Measurements from ENCODE around the gene KLF7. TPM values are rescaled to one million over a fixed set of nuclear protein-coding genes. Genes with fewer than 3 reads are reported as not detected.

The KLF7 gene
- total RNA-seq, 1 donor from 2014 or later = 35.8 TPM

GRCh38 chr2:207163756-207164005 lies 2.1 kb downstream of the KLF7 start:
- ChIA-PET POLR2A (interaction anchor here (1.6 to 7.7 kb wide), 6 partner anchors 8 to 366 kb away, joined by 9 to 202 read pairs (median 44); partner anchors contain the start of gene CREB1), CTCF (interaction anchor here (1.2 kb wide), 1 partner anchor 22 kb away, joined by 3 read pairs; no protein-coding TSS in a partner anchor)
- intact Hi-C loops (cut with micrococcal nuclease) = loop anchor here (10.0 kb wide), 2 partner anchors 1079 to 1459 kb away; partner anchors contain the start of gene INO80D
- H3K36me3 Mint-ChIP-seq (ENCODE audit: low read depth) = peaks cover 18% of the 10 kb centered on the region
- ATAC-seq (ENCODE audit: low read depth) (no peak), DNase-seq (no peak)
- peak overlapping the region; percentile 95 for H3K4me3 Mint-ChIP-seq
- peak overlapping the region; percentile 95 for H3K27ac Mint-ChIP-seq
- H3K27me3 Mint-ChIP-seq = no peaks in the 10 kb centered on the region
- TF ChIP-seq CTCF (IDR thresholded peaks at IDR 0.05) = no peak
- no peaks in the 10 kb centered on the region for H3K9me3 Mint-ChIP-seq
- H3K4me1 Mint-ChIP-seq = peaks cover 63% of the 10 kb centered on the region

GRCh38 chr2:207163053-207163755 lies 2.5 kb downstream of the KLF7 start:
- ChIA-PET POLR2A (interaction anchor here (4.1 to 7.7 kb wide), 3 partner anchors 8 to 20 kb away, joined by 35 to 202 read pairs (median 63); no protein-coding TSS in a partner anchor), CTCF (interaction anchor here (1.2 kb wide), 1 partner anchor 15 kb away, joined by 3 read pairs; no protein-coding TSS in a partner anchor)
- H3K4me3 Mint-ChIP-seq = peak overlapping the region; percentile 95
- H3K9me3 Mint-ChIP-seq = no peaks in the 10 kb centered on the region
- no peak for ATAC-seq (ENCODE audit: low read depth)
- peak overlapping the region; percentile 95 for H3K27ac Mint-ChIP-seq
- H3K36me3 Mint-ChIP-seq (ENCODE audit: low read depth) = peaks cover 18% of the 10 kb centered on the region
- H3K27me3 Mint-ChIP-seq = no peaks in the 10 kb centered on the region
- TF ChIP-seq CTCF (IDR thresholded peaks at IDR 0.05) = no peak
- DNase-seq = no peak
- intact Hi-C loops (cut with micrococcal nuclease) = loop anchor here (10.0 kb wide), 2 partner anchors 1078 to 1458 kb away; partner anchors contain the start of gene INO80D
- H3K4me1 Mint-ChIP-seq = peaks cover 63% of the 10 kb centered on the region

- Mint-ChIP-seq H3K27me3 (no peaks in the 10 kb centered on the region), H3K27ac (no peak overlapping the region), H3K36me3 (ENCODE audit: low read depth) (peaks cover 18% of the 10 kb centered on the region), H3K4me1 (peaks cover 64% of the 10 kb centered on the region), H3K4me3 (no peak overlapping the region), H3K9me3 (no peaks in the 10 kb centered on the region)
- no peak for DNase-seq
- ChIA-PET CTCF (interaction anchor here (1.2 kb wide), 1 partner anchor 14 kb away, joined by 3 read pairs; no protein-coding TSS in a partner anchor), POLR2A (interaction anchor here (0.7 to 7.7 kb wide), 3 partner anchors 14 to 366 kb away, joined by 6 to 202 read pairs (median 35); no protein-coding TSS in a partner anchor)
- no peak for TF ChIP-seq CTCF (IDR thresholded peaks at IDR 0.05)
- intact Hi-C loops (cut with micrococcal nuclease) = loop anchor here (10.0 kb wide), 2 partner anchors 1078 to 1458 kb away; partner anchors contain the start of gene INO80D
- no peak for ATAC-seq (ENCODE audit: low read depth)
Observed at GRCh38 chr2:207162316-207162715, 3.4 kb downstream of the KLF7 start.

GRCh38 chr2:207161247-207162123 lies 4.3 kb downstream of the KLF7 start:
- ChIA-PET CTCF (interaction anchor here (1.2 kb wide), 1 partner anchor 13 kb away, joined by 3 read pairs; no protein-coding TSS in a partner anchor), POLR2A (interaction anchor here (0.7 to 7.7 kb wide), 3 partner anchors 13 to 367 kb away, joined by 6 to 202 read pairs (median 35); no protein-coding TSS in a partner anchor)
- H3K9me3 Mint-ChIP-seq = no peaks in the 10 kb centered on the region
- no peaks in the 10 kb centered on the region for H3K27me3 Mint-ChIP-seq
- H3K4me1 Mint-ChIP-seq = peaks cover 66% of the 10 kb centered on the region
- H3K4me3 Mint-ChIP-seq = no peak overlapping the region
- peaks cover 15% of the 10 kb centered on the region for H3K36me3 Mint-ChIP-seq (ENCODE audit: low read depth)
- no peak for TF ChIP-seq CTCF (IDR thresholded peaks at IDR 0.05)
- DNase-seq = no peak
- no peak overlapping the region for H3K27ac Mint-ChIP-seq
- ATAC-seq (ENCODE audit: low read depth) = no peak
- intact Hi-C loops (cut with micrococcal nuclease) = loop anchor here (10.0 kb wide), 2 partner anchors 1077 to 1457 kb away; partner anchors contain the start of gene INO80D

All from activated B cell treated with CpG ODN at 0.5 μM for 24 hours (primary cell).